Activated CD4-positive, CD25-positive, alpha-beta regulatory T cell (primary cell): ENCODE results near the gene RNU1-1.
"Not testable (repeated sequence)": the region's sequence is repeated elsewhere in the genome, so short reads cannot be mapped to it uniquely, and the experiment has no call there.

Source experiments
- DNase-seq, 4 experiments: peaks; one replicate each; lab custom pipeline; 2025; lab: John Stamatoyannopoulos, UW

RNU1-1 gene

GRCh38 chr1:16493731-16494130 lies 20.4 kb downstream of the RNU1-1 start:
- not testable (repeated sequence) for DNase-seq

DNA sequence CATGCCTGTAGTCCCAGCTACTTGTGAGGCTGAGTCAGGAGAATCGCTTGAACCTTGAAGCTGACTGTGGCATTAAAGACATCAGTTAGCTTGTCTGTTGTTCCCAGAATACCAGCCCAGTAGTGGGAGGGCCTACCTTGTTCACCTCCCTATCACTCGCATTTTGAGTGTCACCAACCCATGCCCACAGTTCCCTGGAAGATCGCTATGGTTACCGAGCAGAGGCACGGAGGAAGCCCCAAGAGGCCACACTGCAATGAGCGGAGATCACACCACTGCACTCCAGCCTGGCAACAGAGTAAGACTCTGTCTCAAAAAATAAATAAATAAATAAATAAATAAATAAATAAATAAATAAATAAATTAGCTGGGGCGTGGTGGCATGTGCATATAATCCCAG lies 21.1 kb downstream of the RNU1-1 start:
- not testable (repeated sequence) for DNase-seq

GRCh38 chr1:16491056-16491675 lies 22.9 kb downstream of the RNU1-1 start:
- no peak for DNase-seq

DNA sequence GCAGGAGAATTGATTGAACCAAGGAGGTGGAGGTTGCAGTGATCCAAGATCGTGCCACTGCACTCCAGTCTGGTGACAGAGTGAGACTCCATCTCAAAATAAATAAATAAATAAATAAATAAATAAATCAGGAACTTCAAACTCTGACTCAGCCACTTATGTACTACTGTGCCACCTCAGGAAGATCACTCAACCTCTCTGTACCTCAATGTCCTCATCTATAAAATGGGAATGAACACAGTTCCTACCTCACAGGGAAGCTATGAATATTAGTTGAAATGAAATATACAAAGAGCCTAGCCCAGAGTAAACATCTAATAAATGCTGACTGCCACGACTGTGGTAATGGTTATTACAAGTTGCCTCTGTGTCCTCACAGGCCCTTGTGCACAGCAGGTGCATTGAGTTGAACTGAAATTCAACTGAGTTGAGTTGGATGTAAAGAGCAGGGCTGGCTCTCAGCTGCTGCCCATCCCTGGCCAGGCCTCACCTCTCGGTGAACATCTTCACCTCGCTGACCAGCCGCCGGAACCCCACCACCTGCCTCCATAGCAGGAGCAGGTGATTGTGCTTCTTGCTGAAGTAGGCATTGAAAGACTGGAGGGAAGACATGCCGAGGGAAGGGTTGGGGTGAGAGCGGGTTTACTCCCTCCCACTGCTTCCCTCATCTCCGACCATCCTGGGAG lies 24.7 kb downstream of the RNU1-1 start:
- DNase-seq = not testable (repeated sequence)

- DNase-seq = not testable (repeated sequence)
These were observed 27.1 kb downstream of the RNU1-1 start for GRCh38 chr1:16487011-16487410.

GRCh38 chr1:16486316-16486715 lies 27.8 kb downstream of the RNU1-1 start:
- DNase-seq = not testable (repeated sequence)

DNA sequence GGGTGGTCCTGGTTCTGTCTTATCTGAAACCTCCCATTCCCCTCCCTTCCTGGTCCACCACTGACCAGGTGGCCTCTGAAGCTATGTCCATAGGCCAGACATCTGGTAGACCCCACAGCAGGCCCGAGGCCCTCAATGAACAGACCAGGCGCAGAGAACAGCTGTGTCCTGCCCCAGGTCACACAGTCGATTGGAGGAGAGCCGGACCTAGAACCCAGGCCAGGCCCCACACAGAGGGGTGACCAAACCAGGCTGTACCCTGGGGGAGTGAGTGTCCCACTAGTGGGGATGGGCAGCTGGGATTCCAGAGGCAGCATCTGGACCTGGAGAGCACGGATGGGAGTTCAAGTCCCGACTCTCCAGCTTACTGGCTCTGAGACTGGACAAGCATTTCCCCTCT lies 29.2 kb downstream of the RNU1-1 start:
- DNase-seq = no peak

DNA sequence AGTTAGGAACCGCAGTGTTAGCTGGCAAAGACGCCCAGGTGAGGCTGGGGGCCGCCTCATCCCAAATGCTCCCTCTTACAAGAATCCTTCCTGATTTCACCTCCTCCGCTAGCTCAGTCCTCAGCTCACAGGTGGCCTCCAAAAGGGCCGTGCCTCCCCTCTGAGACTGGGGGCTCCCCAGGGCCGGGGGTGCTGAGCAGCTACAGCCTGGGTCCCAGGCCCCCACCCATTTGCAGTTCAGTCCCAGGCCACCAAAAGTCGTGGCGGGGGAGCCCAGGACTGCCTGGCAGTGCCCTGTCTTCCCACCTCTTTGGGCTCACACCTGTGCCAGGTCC lies 29.6 kb downstream of the RNU1-1 start:
- no peak for DNase-seq

DNA sequence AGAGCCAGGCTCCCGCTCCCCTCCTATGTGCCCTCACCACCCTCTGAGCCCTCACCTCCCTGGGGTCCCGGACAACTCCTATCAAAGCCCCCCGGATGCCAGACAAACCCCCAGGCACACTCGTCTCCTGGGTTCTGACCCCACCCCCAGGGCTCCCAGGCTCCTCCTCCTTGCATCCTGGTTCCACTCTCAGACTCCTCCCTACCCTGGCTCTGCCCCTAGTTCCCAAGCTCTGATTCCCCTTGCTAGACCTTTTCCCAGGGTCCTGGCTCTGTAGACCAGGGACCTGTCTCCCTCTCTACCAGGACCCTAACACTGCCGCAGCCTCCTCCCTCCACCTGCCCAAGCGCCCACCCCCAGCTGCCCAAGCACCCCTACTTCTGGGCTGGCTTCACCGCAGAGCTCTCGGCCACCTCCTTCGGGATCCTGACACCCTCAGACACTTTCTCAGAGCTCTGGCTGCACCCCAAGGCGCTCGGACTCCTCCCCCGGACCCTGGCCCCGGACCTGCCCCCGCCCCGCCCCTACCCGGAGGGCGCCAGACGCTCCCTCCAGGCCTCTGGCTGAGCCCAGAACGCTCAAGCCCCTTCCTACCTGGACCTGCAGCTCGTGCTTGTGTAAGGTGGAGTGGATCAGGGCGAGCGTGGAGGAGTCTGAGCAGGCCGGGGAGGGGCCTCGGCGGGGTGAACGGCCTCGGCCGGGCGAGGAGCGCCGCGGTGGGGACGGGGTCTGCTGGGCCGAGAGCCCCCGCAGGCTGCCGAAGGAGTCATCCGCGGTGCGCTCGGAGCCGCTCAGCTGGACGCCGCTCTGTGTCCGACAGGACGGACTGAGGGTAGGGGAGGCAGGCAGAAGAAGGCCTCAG lies 30.2 kb downstream of the RNU1-1 start:
- DNase-seq = not testable (repeated sequence)

GRCh38 chr1:16483146-16483545 lies 30.9 kb downstream of the RNU1-1 start:
- DNase-seq = not testable (repeated sequence)

GRCh38 chr1:16478091-16478490 lies 36.0 kb downstream of the RNU1-1 start:
- no peak for DNase-seq

DNA sequence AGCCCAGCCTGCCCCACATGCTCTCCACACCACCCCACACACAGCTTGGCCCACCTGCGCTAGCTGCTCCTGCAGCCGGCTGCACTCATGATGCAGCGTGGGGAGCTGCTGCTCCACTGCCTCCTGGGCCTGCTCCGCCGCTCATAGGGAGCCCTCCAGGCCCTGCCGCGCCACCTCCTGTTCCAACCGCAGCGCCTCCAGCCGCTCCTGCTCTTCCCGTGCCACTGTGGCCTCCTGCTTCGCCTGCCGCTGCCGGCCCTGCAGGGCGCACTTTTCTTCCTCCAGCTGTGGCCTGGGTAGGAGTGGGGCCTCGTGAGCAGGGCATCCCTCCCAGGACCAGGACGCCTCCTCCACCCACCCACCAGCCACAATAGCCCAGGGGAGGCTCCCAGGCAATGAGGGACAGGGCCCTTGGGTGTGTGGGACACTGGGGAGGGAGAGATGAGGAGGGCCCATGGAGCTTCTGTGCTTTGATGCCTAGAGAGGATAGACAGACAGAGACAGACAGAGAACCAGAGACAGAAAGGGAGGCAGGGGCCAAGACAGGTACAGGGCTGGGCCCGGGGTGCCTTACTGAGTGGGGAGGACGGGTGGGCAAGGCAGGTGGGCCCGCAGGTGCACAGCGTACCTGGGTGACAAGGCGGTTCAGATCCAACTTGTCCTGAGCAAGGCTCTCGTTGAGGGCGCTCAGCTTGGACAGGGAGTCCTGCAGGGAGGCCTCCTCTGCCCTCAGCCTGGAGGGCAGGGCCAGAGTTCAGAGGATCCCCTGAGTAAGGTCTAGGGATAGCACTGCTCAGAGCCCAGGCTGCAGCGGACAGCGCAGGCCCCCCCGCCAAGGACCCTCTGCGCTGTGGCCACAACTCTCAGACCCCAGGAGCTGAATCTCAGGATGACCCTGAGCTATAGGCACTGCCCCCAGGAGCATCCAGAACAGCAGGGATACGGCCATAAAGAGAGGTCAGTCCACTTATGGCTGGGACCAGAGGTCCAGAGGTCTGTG lies 38.0 kb downstream of the RNU1-1 start:
- DNase-seq = not testable (repeated sequence)

- DNase-seq = not testable (repeated sequence)
These were observed 39.2 kb downstream of the RNU1-1 start for GRCh38 chr1:16474891-16475290.

DNA sequence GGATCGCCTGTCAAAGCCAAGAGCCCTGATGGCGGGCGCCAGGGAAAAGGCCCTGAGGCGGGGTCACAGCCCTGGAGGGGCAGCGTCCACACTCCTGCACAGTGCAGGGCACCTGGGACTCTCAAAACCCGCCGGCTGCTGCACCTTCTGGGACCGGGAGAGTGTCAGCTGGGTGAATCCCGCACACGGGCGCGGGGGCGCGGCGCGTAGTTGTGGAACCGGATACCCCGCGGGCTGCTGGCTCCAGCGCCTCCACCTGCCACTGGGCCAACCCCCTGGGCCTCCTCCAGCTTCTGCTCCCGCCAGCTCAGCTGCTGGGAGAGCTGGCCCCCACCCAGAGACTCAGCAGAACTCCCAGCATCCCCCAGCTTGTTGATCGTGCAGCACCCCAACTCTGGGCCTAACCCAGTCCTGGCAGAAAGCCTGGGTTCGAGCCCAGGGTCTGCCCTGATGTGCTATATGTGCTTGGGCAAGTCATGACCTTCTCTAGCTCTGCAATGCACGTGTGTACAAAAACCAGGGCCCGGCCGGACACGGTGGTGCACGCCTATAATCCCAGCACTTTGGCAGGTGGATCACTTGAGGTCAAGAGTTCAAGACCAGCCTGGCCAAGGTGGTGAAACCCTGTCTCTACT lies 39.8 kb downstream of the RNU1-1 start:
- DNase-seq = no peak

GRCh38 chr1:16468558-16468957 lies 45.5 kb downstream of the RNU1-1 start:
- no peak for DNase-seq

DNA sequence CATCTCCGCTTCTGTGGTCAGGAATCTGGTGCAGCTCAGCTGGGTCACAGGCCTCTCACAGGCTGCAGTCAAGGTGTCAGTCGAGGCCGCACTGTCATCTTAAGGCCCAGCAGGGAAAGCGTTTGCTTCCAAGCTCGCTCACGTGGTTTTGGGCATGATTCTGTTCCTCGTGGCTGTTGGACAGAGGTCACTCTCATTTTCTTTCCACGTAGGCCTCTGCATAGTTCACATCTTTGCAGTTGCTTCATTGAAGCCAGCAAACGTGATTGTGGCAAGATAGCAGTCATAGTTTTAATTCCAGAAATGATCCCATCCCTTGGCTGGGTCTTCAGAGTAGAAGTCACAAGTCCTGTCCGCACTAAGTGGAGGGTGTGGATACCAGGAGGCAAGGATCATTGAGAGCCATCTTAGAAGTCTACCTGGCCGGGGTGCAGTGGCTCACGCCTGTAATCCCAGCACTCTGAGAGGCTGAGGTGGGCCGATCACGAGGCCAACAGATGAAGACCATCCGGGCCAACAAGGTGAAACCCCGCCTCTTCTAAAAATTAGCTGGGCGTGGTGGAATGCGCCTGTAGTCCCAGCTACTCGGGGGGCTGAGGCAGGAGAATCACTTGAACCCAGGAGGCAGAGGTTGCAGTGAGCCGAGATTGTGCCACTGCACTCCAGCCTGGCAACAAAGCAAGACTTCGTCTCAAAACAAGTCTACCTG lies 49.0 kb downstream of the RNU1-1 start:
- DNase-seq = no peak
